Left cardiac atrium (tissue), 4 donors: ENCODE measurements around the gene PDIA6. TPM values are rescaled to one million over a fixed set of nuclear protein-coding genes. Genes with fewer than 3 reads are reported as not detected.

Experiments
- ATAC-seq, 2 donors: fragments of 200-7000 bp; cut with Tn5 transposase; one replicate each; pipeline ENCODE4 v1.9.1; 2020; ENCODE audit warnings: mild to moderate bottlenecking in 2 of 2, moderate library complexity in 2 of 2
- DNase-seq: peaks from one replicate; pipeline ENCODE4 v3.0.0-alpha.2; 2020
- intact Hi-C, 2 donors: fragments of 100-400 bp; cut with DNase I; formaldehyde crosslinking; loops; one replicate each; pipeline versions ENCODE4 v1.14.1 to v1.15.1; 2022 to 2023
- total RNA-seq, 2 donors: library from RNA; stranded (reverse); fragmentation: NEBNext Ultra II Directional; extraction: Animal tissue kit (Norgen Biotek cat#: 25700); gene quantifications; one replicate each; pipeline ENCODE4 v1.2.1, GENCODE V29; 2021
- donor health status: DM: no; HTN: yes; CAD: no.
- donor health status: DM: no; HTN: yes; CAD: no; lungs with severe emphysema.
- donor health status: DM: yes; HTN: yes; CAD: no.
- donor health status: Dilated cardiomyopathy.

The PDIA6 gene
- total RNA-seq, 2 donors from 2014 or later: 149 to 157 TPM

DNA sequence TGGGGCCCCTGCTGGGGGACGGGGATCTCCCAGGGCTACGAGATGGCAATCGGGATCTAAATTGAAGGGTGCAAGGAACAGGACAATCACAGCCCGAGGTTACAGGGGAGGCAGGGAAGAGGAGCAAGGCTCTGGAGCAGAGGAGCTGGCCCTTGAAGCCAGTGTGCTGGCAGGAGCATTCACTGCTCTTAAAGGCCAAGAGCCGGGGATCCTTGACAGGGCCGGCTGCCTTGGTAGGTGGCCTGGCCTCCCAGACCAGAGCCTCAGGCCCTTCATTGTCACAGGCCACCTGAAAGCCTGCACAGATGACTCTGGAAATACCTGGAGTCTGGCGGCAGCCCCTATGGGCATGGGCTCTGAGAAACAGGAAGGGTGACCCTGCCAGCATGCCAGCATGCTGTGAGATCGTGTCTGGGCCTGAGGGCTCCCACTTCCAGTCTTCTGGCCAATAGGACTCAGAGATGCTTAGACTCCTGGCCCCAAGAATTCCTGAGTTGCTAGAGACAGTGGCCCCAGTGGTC is 38.7 kb downstream of the PDIA6 start:
- no peak for ATAC-seq
- intact Hi-C loops: no loop called here
- DNase-seq: no peak

DNA sequence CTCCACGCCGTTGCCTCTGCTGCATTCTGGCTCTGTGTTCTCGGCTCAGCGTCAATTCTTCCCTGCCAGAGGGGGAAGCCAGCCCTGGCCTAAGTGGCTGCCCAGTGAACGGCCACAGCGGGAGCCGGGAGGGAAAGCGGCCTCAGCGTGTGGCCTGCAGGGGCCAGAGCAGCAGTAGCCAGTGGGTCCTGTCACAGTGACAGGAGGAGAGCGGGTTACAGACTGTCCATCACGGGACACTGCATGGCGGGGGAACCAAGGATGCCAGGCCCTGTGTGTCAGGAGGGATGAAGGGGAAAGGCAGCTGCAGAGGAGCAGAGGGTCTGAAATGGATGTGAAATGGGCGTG is 39.7 kb downstream of the PDIA6 start:
- intact Hi-C loops: no loop called here
- ATAC-seq: no peak
- no peak for DNase-seq

GRCh38 chr2:10772201-10772867 is 40.3 kb downstream of the PDIA6 start:
- intact Hi-C loops: no loop called here
- DNase-seq (no peak), ATAC-seq (no peak)

- ATAC-seq: no peak
- intact Hi-C loops: no loop called here
- no peak for DNase-seq
These were observed 40.8 kb downstream of the PDIA6 start for GRCh38 chr2:10771786-10772185.

DNA sequence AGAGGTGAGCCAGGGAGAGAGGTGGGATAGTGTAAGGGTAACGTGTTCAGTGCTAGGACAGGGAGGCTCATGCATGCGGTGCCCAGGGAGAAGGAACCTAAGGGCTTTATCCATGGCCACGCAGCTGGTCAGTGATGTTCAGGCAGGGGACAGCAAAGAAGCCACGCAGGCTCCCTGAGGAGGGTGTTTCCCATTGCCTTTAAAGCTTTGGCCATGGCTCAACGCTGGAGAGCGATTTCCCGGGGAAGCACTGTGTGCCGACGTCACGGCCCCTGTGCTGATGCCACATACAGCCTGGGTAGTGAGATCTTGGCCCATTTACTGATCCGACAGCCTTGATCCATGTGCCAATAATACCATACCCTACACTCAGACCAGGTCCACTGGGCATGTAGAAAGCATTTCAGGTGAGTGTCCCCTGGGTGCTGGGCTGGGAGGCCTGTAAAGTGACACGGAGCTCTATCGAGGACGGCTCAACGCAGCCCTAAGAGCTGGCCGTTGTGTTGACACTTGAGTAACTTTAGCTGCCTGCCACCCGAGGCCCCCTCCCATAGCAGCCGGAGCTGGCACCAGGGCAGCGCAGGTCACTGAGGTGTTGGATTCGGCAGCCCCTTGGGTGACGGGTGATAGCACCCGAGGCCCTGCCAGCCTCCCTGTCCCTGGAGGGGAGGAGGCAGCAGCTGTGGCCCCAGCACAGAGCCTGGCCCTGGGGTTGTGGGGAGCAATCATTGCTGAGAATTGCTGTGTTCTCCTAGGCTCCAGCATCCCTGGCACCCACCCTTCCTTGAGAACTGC is 41.4 kb downstream of the PDIA6 start:
- intact Hi-C loops: no loop called here
- DNase-seq: no peak
- ATAC-seq: no peak

GRCh38 chr2:10768063-10768507 is 44.5 kb downstream of the PDIA6 start:
- ATAC-seq (no peak), DNase-seq (no peak)
- intact Hi-C loops: no loop called here

DNA sequence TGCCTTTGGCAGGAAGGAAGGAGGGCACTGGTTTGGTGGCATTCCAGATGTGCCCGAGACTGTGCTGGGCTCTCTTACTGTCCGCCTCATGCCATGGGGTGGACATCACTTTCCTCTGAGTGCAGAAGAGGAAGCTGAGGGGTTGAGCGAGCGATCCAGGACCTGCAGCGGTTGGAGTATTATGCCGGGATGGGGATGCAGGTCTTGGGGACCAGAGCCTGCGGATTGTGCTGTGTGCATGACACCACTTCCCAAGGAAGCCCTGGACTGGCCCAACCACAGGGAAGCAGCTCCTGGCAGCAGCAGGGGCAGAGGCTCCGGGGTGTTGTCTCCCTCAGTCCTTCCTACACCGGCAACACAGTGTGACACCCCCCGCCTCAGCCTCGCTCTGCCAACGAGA is 46.7 kb downstream of the PDIA6 start:
- no peak for DNase-seq
- no peak for ATAC-seq
- intact Hi-C loops: no loop called here

GRCh38 chr2:10765461-10765860 is 47.1 kb downstream of the PDIA6 start:
- intact Hi-C loops: no loop called here
- no peak for ATAC-seq

GRCh38 chr2:10764896-10765295 is 47.7 kb downstream of the PDIA6 start:
- intact Hi-C loops: no loop called here
- DNase-seq (no peak), ATAC-seq (no peak)

More at GRCh38 chr2:10765461-10765860, 47.1 kb downstream of the PDIA6 start:
- no peak for DNase-seq

- ATAC-seq: no peak
- DNase-seq: no peak
- intact Hi-C loops: no loop called here
These were observed 48.3 kb downstream of the PDIA6 start for GRCh38 chr2:10764096-10764785.

- intact Hi-C loops: no loop called here
These were observed 49.2 kb downstream of the PDIA6 start for GRCh38 chr2:10763461-10763800.

DNA sequence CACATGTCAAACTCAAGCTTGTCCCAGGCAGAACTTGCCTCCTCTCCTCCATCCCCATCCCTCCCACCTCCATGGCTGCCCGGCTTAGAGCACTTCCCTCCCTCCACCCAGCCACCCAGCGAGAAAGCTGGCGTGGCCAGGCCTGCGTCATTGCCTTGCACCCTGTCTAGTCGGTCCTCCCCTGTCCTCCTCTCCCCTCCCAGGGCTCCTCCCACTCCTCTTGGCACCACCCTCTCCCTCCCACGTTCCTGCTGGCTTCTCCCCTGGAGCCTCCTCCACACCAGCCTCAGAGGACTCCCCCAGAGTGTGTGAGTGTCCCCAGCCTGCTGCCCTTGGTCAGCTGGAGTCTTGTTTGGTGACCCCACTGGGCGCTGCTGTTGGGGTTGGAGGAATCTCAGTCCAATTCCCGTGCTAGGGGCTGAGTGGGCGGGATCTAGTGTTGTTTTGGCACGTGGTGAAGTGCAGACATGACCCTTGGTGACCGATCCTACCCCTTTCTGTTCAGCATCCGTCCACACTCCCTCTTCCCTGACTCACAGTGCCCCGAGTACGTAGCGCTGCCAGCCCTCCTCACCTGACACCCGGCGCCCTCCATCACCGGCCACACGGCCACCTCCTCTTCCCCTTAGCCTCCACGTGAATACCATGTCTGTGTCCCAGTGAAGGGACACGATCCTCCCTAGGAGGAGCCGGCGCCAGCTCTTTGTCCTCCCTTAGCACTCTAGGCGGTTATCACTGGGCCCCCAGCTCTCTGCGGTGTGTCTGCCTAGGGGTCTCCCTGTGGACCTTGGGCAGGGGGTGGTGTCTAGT is 49.7 kb downstream of the PDIA6 start:
- peak; percentile 53 to 83 for ATAC-seq
- DNase-seq: peak; percentile 61
- intact Hi-C loops: no loop called here

More at GRCh38 chr2:10763461-10763800, 49.2 kb downstream of the PDIA6 start:
- no peak for ATAC-seq
- DNase-seq: no peak

DNA sequence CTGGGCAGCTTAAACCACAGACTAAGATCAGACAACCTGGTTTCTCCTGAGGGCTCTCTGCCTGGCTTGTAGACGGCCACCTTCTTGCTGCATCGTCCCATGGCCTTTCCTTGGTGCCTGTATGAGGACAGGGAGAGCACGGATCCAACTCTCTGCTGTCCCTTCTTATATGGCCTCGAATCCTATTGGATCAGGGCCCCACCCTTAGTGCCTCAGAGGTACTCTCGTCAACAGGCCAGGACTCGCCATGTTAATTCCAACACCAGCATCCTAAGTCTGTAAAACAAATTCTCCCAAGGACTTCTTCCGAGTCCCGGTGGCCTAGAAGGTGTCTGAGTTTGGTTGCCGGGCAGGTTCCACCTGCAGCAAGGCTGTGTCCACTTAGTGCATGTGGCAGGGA is 51.0 kb downstream of the PDIA6 start:
- intact Hi-C loops: no loop called here
- peak; percentile 0 for DNase-seq
- no peak for ATAC-seq

DNA sequence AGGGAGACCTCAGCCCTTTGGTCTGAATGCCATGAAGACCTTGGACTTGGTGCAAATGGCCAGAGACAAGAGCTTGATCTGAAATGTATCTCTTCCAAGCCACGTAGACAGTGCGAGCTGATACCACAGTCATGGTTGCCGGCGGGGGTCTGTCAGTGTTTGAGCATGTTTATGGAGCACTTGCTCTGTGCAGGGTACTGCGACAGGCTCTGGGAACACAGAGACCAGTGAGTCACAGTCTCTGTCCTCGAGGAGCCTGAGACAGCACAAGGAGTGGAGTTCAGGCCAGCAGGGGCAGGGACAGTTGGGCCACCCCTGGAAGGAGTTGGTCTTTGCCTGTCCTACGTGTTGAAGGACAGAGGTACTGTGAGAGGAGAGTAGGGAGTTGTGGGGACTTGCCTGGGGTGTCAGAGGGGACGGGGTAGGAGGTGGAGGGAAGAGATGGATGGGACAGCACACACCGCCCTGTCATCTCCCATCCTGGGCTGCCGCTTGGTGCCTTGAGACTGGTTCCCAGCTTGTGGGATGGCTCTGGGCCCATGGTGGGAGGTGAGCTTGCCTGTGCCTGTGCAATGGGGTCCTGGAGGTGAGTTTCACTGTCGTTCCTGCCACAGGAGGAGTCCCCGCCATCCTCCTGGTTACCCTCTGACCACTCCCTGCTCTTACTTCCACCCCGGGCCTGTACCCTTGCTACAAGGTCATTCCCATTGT is 51.6 kb downstream of the PDIA6 start:
- DNase-seq (no peak), ATAC-seq (no peak)
- intact Hi-C loops: no loop called here

DNA sequence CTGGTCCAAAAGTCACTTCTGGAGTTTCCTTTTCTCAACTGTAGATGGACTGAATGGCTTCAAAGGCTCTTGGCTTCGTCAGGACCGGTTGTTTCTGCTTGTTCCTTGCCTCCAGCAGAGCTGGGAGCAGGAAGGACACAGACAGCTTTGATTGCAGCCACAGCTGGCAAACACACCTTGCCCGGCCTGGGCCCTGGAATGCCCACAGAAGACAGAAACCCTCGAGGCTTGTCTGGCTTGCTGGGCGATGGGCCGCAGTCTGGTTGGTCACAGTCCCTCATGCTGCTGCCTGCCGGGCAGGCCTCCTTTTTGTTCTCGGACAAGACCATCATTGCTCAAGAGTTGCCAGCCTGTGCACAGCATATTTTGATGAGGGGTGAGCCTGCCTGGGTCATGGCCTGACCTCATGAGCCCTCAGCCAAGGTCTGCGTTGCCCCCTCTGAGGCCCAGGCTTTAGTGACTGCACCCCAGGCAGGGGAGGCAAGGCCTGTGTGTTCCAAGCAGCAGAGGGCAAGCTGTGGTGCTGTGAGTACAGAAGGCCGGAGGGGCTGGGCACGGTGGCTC is 53.4 kb downstream of the PDIA6 start:
- intact Hi-C loops: no loop called here
- ATAC-seq: no peak

GRCh38 chr2:10757814-10758286 is 54.7 kb downstream of the PDIA6 start:
- intact Hi-C loops: no loop called here
- DNase-seq: peak; percentile 3
- ATAC-seq: no peak

More for the DNA sequence above, 53.4 kb downstream of the PDIA6 start:
- peak; percentile 8 for DNase-seq

GRCh38 chr2:10755621-10756020 is 57.0 kb downstream of the PDIA6 start:
- DNase-seq: no peak
- ATAC-seq: no peak
- intact Hi-C loops: no loop called here

DNA sequence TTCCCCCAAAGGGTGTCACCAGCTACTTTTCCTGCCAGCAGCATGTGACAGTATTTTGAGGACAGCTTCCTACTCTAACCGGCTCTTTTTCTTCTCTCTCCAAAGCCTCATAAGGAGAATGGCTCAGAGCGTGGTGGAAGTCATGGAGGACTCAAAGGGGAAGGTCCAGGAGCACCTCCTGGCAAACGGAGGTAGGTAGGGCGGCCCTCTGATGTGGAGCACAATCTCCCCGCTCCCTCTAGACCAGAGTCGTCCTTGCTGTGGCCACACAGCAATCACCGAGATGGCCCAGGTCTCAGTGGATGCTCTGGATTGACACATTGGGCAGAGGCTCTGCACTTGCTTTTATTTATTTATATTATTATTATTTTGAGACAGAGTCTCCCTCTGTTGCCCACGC is 58.7 kb downstream of the PDIA6 start:
- intact Hi-C loops: no loop called here
- DNase-seq (no peak), ATAC-seq (no peak)
